NCI-H1092 (cell line): Measurements from ENCODE around the gene PINLYP.

Experiments
- DNase-seq: peaks from one replicate; lab custom pipeline; 2025; lab: John Stamatoyannopoulos, UW

Gene PINLYP

GRCh38 chr19:43548706-43549105 is 26.9 kb upstream of the PINLYP start:
- no peak for DNase-seq

GRCh38 chr19:43551399-43552197 is 24.0 kb upstream of the PINLYP start:
- DNase-seq = no peak

GRCh38 chr19:43552198-43552450 is 23.5 kb upstream of the PINLYP start:
- no peak for DNase-seq

- DNase-seq = no peak
These were observed 23.0 kb upstream of the PINLYP start for GRCh38 chr19:43552616-43553015.

GRCh38 chr19:43553656-43554055 is 21.9 kb upstream of the PINLYP start:
- no peak for DNase-seq

GRCh38 chr19:43554317-43554895 is 21.2 kb upstream of the PINLYP start:
- DNase-seq = no peak

GRCh38 chr19:43555185-43555770 is 20.3 kb upstream of the PINLYP start:
- DNase-seq = no peak

- no peak for DNase-seq
These were observed 14.9 kb upstream of the PINLYP start for GRCh38 chr19:43560687-43561086.

GRCh38 chr19:43561139-43561970 is 14.2 kb upstream of the PINLYP start:
- no peak for DNase-seq

GRCh38 chr19:43562226-43562697 is 13.3 kb upstream of the PINLYP start:
- DNase-seq = no peak

GRCh38 chr19:43562698-43563241 is 12.8 kb upstream of the PINLYP start:
- no peak for DNase-seq

- DNase-seq = no peak
These were observed 11.7 kb upstream of the PINLYP start for GRCh38 chr19:43563816-43564457.

- DNase-seq = no peak
These were observed 10.8 kb upstream of the PINLYP start for GRCh38 chr19:43564800-43565199.

- DNase-seq = no peak
These were observed 5.9 kb upstream of the PINLYP start for GRCh38 chr19:43569657-43570056.

- no peak for DNase-seq
These were observed 5.3 kb upstream of the PINLYP start for GRCh38 chr19:43570174-43570791.

GRCh38 chr19:43572171-43572588 is 3.4 kb upstream of the PINLYP start:
- DNase-seq = no peak

- no peak for DNase-seq
These were observed 1.0 kb upstream of the PINLYP start for GRCh38 chr19:43574424-43575155.

GRCh38 chr19:43575955-43576878 is 616 bp downstream of the PINLYP start:
- peak; percentile 19 for DNase-seq

- no peak for DNase-seq
These were observed 3.2 kb downstream of the PINLYP start for GRCh38 chr19:43578787-43579186.

GRCh38 chr19:43581467-43581866 is 5.9 kb downstream of the PINLYP start:
- DNase-seq = no peak
